HUES6 (cell line): ENCODE data around the gene STUB1.
A peak's percentile ranks its signal among the peaks of the same experiment; 100 is the strongest.

Experiments used
- H3K27ac ChIP-seq: 2 replicates; pipeline ENCODE4 v1.7.0; 2013; ENCODE audit warnings: low read depth, mild to moderate bottlenecking, low read length, inconsistent platforms
- H3K27me3 ChIP-seq: 2 replicates; pipeline ENCODE4 v1.6.1; 2013; ENCODE audit warnings: low read length; ENCODE audit not compliant: control insufficient read depth, insufficient read depth
- H3K36me3 ChIP-seq: 2 replicates; pipeline ENCODE4 v1.6.1; 2013; ENCODE audit warnings: low read length; ENCODE audit not compliant: control insufficient read depth, insufficient read depth
- H3K4me1 ChIP-seq: 2 replicates; pipeline ENCODE4 v1.6.1; 2013; ENCODE audit warnings: low read length; ENCODE audit not compliant: control insufficient read depth, insufficient read depth
- H3K4me3 ChIP-seq: 2 replicates; pipeline ENCODE4 v1.5.1; 2013; ENCODE audit warnings: low read depth, low read length
- H3K9ac ChIP-seq: one replicate; pipeline ENCODE4 v1.6.1; 2013; ENCODE audit warnings: mild to moderate bottlenecking, low read length
- H3K9me3 ChIP-seq: 2 replicates; pipeline ENCODE4 v1.6.1; 2013; ENCODE audit warnings: low read depth, low read length; ENCODE audit not compliant: control insufficient read depth, insufficient read depth

Gene STUB1

DNA sequence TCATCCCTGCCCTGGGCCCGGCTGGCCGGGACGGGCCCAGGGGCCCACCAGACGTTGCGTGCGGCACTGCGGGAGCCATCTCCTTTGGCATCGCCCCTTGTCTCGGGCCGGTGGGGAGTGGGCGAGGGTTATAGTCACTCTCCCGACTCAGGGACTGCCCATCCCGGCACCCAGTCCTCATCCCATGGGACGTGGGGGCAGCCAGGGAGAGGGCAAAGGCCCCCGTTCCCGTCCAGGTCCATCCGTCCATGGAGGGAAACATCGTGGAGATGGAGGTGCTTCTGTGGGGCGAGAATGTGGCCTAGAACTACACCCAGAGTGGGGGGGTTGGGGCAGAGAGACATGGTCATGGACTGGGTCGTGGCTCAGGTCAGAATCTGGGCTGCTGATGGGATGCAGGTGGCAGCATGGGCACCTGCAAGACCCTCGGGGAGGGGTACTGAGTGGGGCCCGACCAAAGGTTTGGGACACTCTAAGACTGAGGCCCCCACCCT is 33.5 kb upstream of the STUB1 start:
- peaks cover 23% of the 10 kb centered on the region for H3K4me1 ChIP-seq

DNA sequence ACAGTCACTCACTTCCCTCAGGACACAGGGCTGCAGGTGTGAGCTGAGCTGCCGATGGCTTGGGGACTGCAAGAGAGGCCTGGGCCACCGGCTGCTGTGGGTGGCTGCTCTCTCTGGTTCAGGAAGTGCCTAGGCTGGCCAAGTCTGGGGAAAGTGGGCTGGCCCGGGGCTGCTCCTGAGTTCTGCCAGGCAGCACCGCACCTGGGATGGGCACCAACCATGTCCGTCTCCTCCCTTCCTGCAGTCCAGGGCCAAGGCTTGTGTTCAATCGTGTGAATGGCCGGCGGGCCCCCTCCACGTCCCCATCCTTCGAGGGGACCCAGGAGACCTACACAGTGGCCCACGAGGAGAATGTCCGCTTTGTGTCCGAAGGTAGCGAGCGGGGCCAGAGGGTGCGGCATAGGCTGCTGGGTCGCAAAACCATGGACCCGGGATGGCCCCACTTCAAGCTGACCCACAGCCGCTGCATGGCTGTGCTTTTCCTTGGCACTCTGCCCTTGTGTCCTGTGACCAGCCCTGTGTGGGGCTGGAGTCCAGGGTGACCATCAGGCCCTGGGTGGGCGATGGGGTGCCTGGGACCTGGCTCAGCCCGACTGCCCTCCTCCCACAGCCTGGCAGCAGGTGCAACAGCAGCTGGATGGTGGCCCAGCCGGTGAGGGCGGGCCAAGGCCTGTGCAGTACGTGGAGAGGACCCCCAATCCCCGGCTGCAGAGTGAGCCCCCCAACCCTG is 32.9 kb upstream of the STUB1 start:
- peaks cover 22% of the 10 kb centered on the region for H3K4me1 ChIP-seq
- peaks cover 8% of the 10 kb centered on the region; the same call in 1 of the 2 replicates for H3K27me3 ChIP-seq
- peaks cover 9% of the 10 kb centered on the region for H3K36me3 ChIP-seq
- H3K4me3 ChIP-seq = no peak overlapping the region
- H3K27ac ChIP-seq = no peak overlapping the region
- no peaks in the 10 kb centered on the region for H3K9me3 ChIP-seq
- no peak overlapping the region for H3K9ac ChIP-seq

More for the DNA sequence above, 33.5 kb upstream of the STUB1 start:
- no peak overlapping the region for H3K27ac ChIP-seq
- H3K36me3 ChIP-seq = peaks cover 3% of the 10 kb centered on the region; the same call in 1 of the 2 replicates
- no peaks in the 10 kb centered on the region for H3K9me3 ChIP-seq
- peaks cover 10% of the 10 kb centered on the region; the same call in 1 of the 2 replicates for H3K27me3 ChIP-seq
- H3K4me3 ChIP-seq = no peak overlapping the region
- no peak overlapping the region for H3K9ac ChIP-seq

DNA sequence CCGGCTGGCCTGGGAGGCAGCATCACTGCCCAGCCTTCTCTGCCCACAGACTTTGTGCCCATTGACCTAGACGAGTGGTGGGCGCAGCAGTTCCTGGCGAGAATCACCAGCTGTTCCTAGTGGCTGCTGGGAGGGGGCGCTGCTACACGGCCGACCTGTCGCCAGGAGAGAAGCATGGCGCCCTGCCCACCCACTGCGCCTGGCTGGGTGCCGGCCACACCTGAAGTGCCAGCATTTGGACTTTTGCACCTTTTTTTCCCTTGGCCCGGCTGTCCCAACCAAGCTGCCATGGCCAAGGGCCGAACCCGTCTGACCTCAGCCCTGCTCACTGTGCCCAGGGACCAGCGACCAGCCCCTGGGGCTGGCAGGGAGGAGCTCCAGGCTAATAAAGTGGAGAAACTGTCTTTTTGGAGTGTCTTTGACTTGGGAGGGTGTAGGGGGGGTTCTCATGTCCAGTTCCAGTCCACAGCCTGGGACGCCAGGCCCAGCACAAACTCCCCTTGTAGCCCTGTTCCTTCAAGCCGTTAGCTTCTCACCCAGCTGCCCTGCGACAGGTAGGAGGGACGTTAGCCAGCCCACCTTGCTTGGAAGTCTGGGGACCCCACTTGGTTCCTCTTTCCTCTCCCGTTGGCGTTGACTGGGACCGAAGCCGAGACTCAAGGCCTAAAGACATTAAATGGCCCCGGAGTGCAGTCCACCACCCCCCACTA is 32.0 kb upstream of the STUB1 start:
- peaks cover 13% of the 10 kb centered on the region for H3K36me3 ChIP-seq
- peak overlapping the region; percentile 66; the same call in 1 of the 2 replicates for H3K27ac ChIP-seq
- H3K4me3 ChIP-seq = peak overlapping the region; percentile 76
- peaks cover 13% of the 10 kb centered on the region for H3K4me1 ChIP-seq
- H3K9me3 ChIP-seq = no peaks in the 10 kb centered on the region
- no peaks in the 10 kb centered on the region; the same call in 1 of the 2 replicates for H3K27me3 ChIP-seq
- H3K9ac ChIP-seq = peak overlapping the region; percentile 74

DNA sequence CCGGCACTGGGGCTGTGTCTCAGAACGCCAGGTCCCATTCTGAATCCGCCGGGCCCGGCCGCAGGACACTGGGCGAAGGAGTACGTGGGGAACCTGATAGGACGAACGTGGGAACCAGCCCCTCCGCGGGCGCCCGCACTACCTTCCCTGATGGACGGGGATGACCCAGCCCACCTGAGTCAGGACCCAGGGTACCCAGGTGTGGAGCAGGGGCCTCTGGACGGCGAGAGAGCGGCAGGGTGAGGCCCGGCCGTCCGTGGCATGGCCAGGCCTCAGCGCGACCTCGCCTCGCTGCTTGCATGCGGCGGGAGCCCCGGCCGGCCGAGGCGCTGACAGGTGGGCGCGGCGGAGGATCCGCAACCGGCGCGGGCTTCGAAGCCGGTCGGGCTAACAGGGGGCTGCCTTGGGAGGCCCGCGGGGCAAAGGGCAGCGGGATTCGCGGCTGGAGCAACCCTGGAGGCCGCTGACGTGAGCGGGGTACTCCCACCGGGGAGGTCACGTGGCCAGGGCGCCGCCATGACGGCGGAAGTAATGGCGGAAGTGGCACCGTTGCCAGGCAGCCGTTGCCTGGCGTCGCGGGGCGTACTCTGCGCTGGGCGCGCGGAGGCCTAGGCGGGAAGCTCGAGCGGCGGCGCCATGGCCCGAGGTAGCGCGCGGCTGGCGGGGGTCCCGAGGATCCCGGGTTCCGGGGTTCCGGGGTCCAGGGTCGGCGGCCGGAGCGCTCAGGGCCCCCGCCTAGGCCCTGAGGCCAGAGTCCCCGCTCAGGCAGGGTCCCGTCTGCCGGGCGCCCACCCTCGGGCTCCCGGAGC is 31.2 kb upstream of the STUB1 start, which contains the start of gene WDR90:
WDR90 (plus strand) TSS at position 585 of the 809 bp plus-strand sequence; CDS start at position 637, 52 bp downstream.
- Histone ChIP-seq H3K36me3 (peaks cover 17% of the 10 kb centered on the region), H3K27ac (peak within 1 kb of the TSS; percentile 66; the same call in 1 of the 2 replicates), H3K4me3 (peak within 1 kb of the TSS; percentile 76), H3K27me3 (no peaks in the 10 kb centered on the region), H3K9me3 (no peaks in the 10 kb centered on the region), H3K4me1 (peaks cover 12% of the 10 kb centered on the region; the same call in 1 of the 2 replicates), H3K9ac (peak within 1 kb of the TSS; percentile 76)

DNA sequence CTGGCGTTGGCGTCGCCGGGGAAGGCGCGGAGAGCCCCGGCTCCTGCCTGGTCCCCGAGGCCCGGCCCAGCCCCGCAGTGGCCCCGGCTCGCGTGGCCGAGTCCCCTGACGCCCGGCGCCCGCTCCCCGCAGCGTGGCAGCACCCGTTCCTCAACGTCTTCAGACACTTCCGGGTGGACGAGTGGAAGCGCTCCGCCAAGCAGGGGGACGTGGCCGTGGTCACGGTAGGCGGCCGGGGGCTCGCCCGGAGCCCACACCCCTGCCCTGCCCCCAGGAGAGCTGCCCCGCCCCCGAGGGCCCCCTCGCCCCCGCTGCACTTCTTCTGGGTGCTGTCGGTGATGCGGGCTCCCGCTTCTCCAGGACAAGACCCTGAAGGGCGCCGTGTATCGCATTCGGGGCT is 30.6 kb upstream of the STUB1 start:
- peak overlapping the region; percentile 76 for H3K9ac ChIP-seq
- H3K27ac ChIP-seq = no peak overlapping the region
- no peaks in the 10 kb centered on the region for H3K27me3 ChIP-seq
- no peaks in the 10 kb centered on the region for H3K9me3 ChIP-seq
- peak overlapping the region; percentile 76 for H3K4me3 ChIP-seq
- H3K4me1 ChIP-seq = peaks cover 12% of the 10 kb centered on the region; the same call in 1 of the 2 replicates
- H3K36me3 ChIP-seq = peaks cover 17% of the 10 kb centered on the region

DNA sequence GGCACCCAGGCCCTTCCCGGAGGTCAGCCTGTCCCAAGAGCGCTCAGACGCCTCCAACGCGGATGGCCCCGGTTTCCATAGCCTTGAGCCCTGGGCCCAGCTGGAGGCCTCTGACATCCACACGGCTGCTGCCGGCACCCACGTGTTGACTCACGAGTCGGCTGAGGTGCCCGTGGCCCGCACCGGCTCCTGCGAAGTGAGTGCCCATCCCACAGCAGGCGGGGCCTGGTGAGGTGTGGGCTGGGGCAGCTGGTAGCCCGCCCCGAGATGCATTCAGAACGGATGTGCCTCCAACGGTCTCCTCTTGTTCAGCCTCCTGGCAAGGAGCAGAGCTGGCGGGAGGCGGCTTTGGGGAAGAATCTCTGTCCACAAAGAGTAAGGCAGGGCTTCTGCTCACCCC is 28.4 kb upstream of the STUB1 start:
- Histone ChIP-seq H3K36me3 (peaks cover 27% of the 10 kb centered on the region), H3K9me3 (no peaks in the 10 kb centered on the region), H3K27me3 (no peaks in the 10 kb centered on the region), H3K9ac (no peak overlapping the region), H3K27ac (no peak overlapping the region), H3K4me3 (no peak overlapping the region), H3K4me1 (peaks cover 9% of the 10 kb centered on the region; the same call in 1 of the 2 replicates)

DNA sequence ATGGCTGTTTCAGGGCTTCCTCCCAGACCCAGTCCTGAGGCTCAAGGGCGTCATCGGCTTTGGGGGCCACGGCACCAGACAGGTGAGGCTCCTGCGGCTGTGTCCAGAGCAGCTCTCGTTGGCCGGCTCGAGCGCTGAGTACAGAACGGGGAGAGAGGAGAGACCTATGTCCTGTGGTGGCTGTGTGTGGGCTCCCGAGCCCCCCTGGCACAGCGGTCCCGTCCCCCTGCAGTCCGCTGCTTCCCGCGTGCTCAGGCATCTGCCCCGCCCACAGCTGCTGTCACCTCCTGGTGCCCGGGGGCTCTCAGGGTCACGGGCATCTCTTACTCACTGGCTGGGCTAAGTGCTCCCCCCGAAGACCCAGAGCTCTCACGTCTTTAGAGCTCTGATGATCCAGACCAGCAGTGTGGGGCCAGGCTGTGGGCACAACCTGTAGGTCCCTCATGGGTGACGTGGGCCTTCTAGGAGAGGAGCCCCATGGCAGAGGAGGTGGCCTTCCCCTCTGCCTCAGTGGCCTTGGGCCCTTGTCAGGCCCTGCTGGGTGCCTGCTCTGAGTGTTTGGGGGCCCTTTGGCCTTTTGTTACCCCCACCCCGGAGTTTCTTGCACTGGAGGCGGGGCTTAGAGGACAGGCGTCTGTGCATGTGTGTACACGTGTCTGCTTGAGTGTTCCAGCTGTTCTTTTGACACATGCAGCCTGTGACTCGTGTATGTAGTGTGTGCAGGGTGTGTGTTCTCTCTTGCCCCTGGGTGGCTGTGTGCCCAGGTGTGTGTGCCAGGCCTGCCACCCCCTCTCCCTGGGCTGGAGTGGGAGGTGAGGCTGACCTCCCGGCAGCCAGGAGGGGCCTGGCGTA is 27.5 kb upstream of the STUB1 start:
- Histone ChIP-seq H3K9ac (no peak overlapping the region), H3K9me3 (no peaks in the 10 kb centered on the region), H3K4me1 (peaks cover 9% of the 10 kb centered on the region; the same call in 1 of the 2 replicates), H3K36me3 (peaks cover 32% of the 10 kb centered on the region), H3K4me3 (no peak overlapping the region), H3K27ac (no peak overlapping the region), H3K27me3 (no peaks in the 10 kb centered on the region)

DNA sequence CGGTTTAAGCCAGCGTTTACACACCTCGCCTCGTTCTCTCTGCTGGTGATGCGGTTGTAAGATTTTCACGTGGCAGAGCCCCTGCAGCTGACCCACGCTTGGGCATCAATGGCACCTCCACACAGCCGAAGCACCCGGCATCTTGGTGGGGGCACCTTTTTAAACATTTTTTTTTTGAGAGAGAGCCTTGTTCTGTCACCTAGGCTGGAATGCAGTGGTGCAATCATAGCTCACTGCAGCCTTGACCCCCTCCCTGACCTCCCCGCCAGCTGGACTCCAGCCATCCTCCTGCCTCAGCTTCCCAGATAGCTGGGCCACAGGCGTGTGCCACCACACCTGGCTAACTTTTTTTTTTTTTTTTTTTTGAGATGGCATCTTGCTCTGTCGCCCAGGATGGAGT is 26.2 kb upstream of the STUB1 start:
- no peak overlapping the region for H3K4me3 ChIP-seq
- peaks cover 5% of the 10 kb centered on the region; the same call in 1 of the 2 replicates for H3K4me1 ChIP-seq
- no peak overlapping the region for H3K9ac ChIP-seq
- no peaks in the 10 kb centered on the region for H3K27me3 ChIP-seq
- H3K36me3 ChIP-seq = peaks cover 44% of the 10 kb centered on the region
- no peaks in the 10 kb centered on the region for H3K9me3 ChIP-seq
- H3K27ac ChIP-seq = no peak overlapping the region

DNA sequence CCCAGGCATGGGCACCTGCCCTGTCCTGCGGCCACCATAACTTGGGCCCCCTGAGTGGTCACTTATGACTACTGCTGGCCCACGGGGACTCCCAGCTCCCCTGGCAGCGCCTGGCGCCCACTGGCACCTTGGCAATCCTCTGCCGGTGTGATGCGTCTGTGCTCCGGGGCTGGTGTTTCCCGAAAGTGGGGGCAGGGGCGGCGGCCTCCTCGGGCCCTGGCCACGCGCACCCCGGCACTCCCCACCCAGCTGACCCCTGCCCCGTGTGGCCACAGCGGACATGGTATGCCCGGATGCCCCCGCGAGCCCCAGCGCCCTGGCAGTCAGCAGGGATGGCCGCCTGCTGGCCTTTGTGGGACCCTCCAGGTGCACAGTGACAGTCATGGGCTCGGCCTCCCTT is 22.7 kb upstream of the STUB1 start:
- no peak overlapping the region for H3K9ac ChIP-seq
- no peak overlapping the region for H3K4me3 ChIP-seq
- H3K4me1 ChIP-seq = peaks cover 7% of the 10 kb centered on the region
- H3K9me3 ChIP-seq = no peaks in the 10 kb centered on the region
- H3K36me3 ChIP-seq = peaks cover 34% of the 10 kb centered on the region
- H3K27ac ChIP-seq = no peak overlapping the region
- H3K27me3 ChIP-seq = no peaks in the 10 kb centered on the region
